CD4-positive, alpha-beta T cell treated with Interleukin-15 for 1 hour (primary cell): Measurements from ENCODE around the gene DNAJC24.

Experiments
- DNase-seq: peaks from one replicate; pipeline ENCODE4 v3.0.0-alpha.2; 2020

DNAJC24 gene

GRCh38 chr11:31417357-31417756, 47.7 kb downstream of the DNAJC24 start:
- DNase-seq = no peak

DNA sequence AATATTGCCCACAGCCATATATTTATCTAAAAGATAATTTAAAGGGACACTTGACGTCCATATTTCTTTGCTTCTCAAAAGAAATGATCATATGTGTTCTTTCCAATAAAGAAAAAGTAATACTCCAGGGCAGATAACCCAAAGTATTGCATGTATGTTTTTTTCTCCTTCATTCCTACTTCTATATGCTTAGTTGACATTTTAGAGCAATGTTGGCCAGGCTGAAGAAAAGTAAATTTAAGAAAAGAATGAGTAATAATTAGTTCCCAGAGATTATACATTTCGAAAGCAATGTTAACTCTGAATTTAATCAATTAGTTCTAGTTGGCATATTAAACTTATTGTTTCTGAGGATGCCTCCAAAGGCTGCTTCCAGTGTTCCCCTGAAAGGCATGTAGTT, 48.2 kb downstream of the DNAJC24 start:
- DNase-seq = no peak

GRCh38 chr11:31419138-31419537, 49.5 kb downstream of the DNAJC24 start:
- DNase-seq = no peak

DNA sequence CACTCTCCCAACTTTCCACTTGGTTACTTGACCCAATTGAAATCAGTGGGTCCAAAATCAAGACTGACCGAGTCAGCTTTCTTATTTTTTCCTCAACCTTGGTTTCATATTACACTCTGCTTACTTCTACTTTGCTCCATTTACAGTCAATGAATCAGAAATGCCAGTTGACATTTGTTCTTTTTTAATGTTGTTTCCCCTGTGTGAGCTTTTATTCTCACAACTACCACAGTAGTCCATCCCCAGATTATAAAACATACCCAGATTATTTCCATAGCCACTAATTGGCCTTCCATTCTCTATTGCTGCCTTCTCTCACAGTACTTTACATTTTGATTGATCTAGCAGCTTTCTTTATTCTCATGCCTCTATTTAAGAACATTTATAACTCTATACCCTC, 50.0 kb downstream of the DNAJC24 start:
- DNase-seq = no peak

DNA sequence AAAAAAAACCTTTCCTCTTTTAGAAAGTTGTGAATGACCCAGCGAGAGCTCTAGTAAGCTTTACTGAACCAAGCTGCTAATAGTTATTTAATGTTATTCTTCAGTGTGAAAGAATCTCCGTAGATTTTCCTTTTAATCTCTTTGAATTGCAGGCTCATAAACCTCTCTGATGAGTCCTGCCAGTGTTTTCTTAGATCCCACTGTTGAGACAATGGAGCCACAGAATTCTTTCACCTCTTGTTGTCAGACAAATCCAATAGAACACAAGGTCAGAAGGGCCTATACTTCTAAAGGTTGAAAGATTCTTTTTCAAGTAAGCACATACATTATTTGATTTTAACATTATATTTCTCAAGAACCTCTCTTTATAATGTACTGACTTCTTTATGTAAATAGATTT, 52.2 kb downstream of the DNAJC24 start:
- DNase-seq = no peak

GRCh38 chr11:31422703-31423102, 53.0 kb downstream of the DNAJC24 start:
- DNase-seq = no peak

DNA sequence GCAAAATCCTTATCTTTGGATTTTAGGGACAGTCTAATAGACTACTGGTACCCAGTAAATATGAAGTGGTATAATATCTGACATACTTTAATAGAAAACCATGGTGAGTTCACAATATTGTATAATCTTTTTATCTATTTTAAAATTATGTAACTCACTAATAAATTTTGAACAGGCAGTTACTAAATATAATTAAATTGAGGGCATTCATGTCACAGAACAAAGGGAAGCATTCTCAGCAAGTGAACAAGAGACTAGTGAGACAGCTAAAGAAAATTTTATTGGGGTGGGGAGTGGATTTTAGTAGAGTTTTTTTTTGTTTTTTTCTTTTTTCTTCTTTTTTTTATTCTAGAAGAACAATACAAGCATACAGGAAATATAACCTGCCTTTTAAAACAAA, 55.0 kb downstream of the DNAJC24 start:
- no peak for DNase-seq

GRCh38 chr11:31433851-31434250, 64.2 kb downstream of the DNAJC24 start:
- no peak for DNase-seq

DNA sequence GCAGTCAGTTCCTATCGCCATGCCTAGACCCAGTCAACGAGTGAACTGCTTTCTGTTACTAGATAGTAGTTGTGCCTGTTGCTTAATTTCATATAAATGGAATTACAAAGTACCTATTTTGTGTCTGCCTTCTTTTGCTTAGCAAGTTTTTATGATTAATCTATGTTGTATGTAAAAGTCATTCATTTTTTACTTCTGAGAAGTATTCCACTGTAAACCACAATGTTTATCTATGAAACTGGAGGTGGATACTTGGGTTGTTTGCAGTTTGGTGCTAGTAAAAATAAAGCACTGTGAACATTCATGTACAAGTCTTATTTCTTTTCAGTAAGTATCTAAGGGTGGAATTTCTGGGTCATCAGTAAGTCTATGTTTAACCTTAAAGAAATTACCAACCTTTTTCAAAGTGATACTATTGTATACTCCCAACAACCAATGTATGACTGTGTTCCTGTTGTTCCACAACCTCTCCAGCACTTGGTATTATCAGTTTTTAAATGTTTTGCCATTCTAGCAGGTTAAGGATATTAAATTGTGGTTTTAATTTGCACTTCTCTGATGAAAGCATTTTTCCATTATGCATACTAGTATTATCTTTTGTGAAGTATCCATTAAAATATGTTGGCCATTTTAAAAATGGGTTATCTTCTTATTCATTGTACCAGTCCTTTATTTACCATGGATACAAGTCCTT, 68.2 kb downstream of the DNAJC24 start:
- DNase-seq = no peak

- no peak for DNase-seq
Observed at GRCh38 chr11:31441296-31441695, 71.6 kb downstream of the DNAJC24 start.

GRCh38 chr11:31442086-31442485, 72.4 kb downstream of the DNAJC24 start:
- no peak for DNase-seq

DNA sequence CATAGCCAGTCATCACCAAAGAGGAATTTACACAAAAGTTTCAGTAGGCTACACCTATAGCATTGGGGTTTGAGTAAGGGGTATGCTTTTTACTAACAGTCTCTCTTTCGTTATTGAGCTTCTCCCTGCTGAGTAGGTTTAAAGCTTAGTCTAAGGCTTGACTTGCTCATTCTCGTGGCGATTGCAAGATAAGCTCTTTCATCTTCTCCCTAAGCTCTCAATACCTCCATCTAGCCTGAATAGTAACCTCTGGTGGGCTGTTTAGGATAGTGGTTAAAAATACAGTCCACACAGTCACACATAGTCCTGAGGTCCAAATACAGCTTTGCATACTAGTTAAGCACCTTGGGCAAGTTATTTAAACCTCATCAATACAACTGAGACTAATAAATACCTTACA, 74.1 kb downstream of the DNAJC24 start:
- DNase-seq = no peak

GRCh38 chr11:31445621-31446020, 76.0 kb downstream of the DNAJC24 start:
- DNase-seq = no peak

- no peak for DNase-seq
Observed at GRCh38 chr11:31449040-31449439, 79.4 kb downstream of the DNAJC24 start.

DNA sequence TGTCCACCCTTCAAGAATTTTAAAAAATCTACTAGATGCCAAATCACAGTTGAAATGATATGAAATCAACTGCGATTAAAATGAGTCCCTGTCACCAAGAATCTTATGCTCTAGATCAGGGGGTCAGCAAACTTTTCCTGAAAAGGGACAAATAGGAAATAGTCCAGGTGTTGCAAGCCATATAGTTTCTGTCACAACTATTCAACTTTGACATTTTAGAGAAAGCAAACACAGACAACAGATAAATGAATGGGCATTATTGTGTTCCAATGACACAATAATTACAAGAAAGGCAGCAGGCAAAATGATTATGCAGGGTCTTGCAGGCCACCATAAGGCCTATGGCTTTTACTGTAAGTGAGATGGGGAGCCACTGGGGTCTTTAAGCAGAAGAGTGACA, 81.2 kb downstream of the DNAJC24 start:
- DNase-seq = no peak

DNA sequence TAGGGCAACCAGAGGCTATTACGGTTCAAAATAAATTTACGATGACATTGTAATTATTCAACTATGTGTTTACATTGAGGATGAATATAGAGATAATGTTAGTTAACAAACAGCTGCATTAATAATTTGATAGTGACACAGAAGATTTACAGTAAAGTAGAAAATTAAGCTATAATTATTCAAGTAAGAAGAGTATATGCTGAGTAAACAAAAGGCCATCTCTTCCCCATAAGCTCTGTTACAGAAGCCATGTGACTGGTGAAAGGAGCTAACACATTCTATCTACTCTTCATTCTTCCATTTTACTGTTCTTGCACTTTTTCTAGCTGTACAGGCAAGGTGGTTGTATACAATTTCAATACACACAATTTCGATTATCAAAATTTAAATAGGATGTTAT, 85.5 kb downstream of the DNAJC24 start:
- no peak for DNase-seq

- DNase-seq = no peak
Observed at GRCh38 chr11:31464436-31464835, 94.8 kb downstream of the DNAJC24 start.

DNA sequence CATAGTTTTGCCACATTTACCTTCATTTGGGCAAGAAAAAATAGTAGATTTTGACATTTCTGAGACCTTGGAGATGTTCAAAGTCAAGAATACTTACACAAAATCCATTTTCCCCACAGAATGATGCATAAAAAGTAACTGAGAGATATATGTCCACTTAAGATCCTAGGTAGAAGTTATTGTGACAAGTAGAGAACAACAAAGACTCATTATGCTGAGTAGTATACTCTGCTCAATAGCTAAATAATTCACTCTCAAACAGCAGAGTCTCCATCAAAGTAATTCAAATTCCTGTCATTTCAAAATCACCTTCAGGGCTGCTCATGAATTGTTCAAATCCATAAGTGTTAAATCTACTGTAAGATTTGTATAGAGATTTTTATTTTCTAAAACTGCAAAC, 104.4 kb downstream of the DNAJC24 start:
- DNase-seq = no peak

GRCh38 chr11:31477528-31478222, 108.0 kb downstream of the DNAJC24 start:
- no peak for DNase-seq

- DNase-seq = no peak
Observed at GRCh38 chr11:31478223-31478590, 108.5 kb downstream of the DNAJC24 start.

GRCh38 chr11:31479066-31479465, 109.4 kb downstream of the DNAJC24 start:
- no peak for DNase-seq

GRCh38 chr11:31480930-31481329, 111.3 kb downstream of the DNAJC24 start:
- no peak for DNase-seq
